Ascending aorta (tissue), 2 donors: Measurements from ENCODE around the gene DGCR2. TPM values are rescaled to one million over a fixed set of nuclear protein-coding genes. Genes with fewer than 3 reads are reported as not detected.

Source experiments
- DNase-seq, 2 donors: peaks; one replicate each; pipeline ENCODE4 v3.0.0-alpha.2; 2019; ENCODE audit warnings: low spot score in 2 of 2
- H3K27ac ChIP-seq, 2 donors: fragments of 200-600 bp; sonication (generic); one replicate each; pipeline ENCODE4 v1.5.1; 2016 to 2017; ENCODE audit warnings: mild to moderate bottlenecking in 1 of 2
- H3K27me3 ChIP-seq: fragments of 200-600 bp; sonication (generic); one replicate; pipeline ENCODE4 v1.5.1; 2017
- H3K36me3 ChIP-seq, 2 donors: fragments of 200-600 bp; sonication (generic); one replicate each; pipeline ENCODE4 v1.5.1; 2016
- H3K4me1 ChIP-seq, 2 donors: fragments of 200-600 bp; sonication (generic); one replicate each; pipeline ENCODE4 v1.5.1; 2016 to 2017; ENCODE audit warnings: mild to moderate bottlenecking in 1 of 2
- H3K4me3 ChIP-seq, 2 donors: fragments of 200-600 bp; sonication (generic); one replicate each; pipeline ENCODE4 v1.5.1; 2016 to 2017; ENCODE audit warnings: mild to moderate bottlenecking in 1 of 2
- H3K9me3 ChIP-seq, 2 donors: fragments of 200-600 bp; sonication (generic); one replicate each; pipeline ENCODE4 v1.5.1; 2016
- CTCF ChIP-seq, 3 experiments: fragments of 200-600 bp in 2 of 3; fragments of 450-650 bp in 1 of 3; sonication (generic) in 2 of 3; IDR thresholded peaks; one replicate each; pipeline ENCODE4 v1.5.1; 2016 to 2019; ENCODE audit warnings: antibody characterized with exemption in 3 of 3, mild to moderate bottlenecking in 1 of 3, moderate library complexity in 1 of 3
- intact Hi-C: fragments of 100-400 bp; cut with DNase I; formaldehyde crosslinking; loops from one replicate; pipeline ENCODE4 v1.15.1; 2023
- total RNA-seq: library from RNA; depleted of rRNA; stranded (reverse); fragments of >200 nt; gene quantifications from one replicate; pipeline ENCODE4 v1.1.0, GENCODE V29; 2016

DGCR2 gene
- total RNA-seq, 1 donor from 2014 or later: 34.7 TPM

GRCh38 chr22:19109198-19110063 is 12.8 kb downstream of the DGCR2 start:
- peak in 1 of 2 donors; percentile 75 for DNase-seq
- Histone ChIP-seq H3K4me1 (peaks cover 0 to 26% of the 10 kb centered on the region in 2 donors), H3K36me3 (no peaks in the 10 kb centered on the region), H3K27ac (no peak overlapping the region), H3K4me3 (no peak overlapping the region), H3K9me3 (no peaks in the 10 kb centered on the region), H3K27me3 (no peaks in the 10 kb centered on the region)
- TF ChIP-seq CTCF (IDR thresholded peaks at IDR 0.05): no peak
- intact Hi-C loops: no loop called here

GRCh38 chr22:19108807-19109197 is 13.4 kb downstream of the DGCR2 start:
- Histone ChIP-seq H3K27ac (no peak overlapping the region), H3K9me3 (no peaks in the 10 kb centered on the region), H3K27me3 (no peaks in the 10 kb centered on the region), H3K4me3 (no peak overlapping the region), H3K4me1 (peaks cover 0 to 26% of the 10 kb centered on the region in 2 donors), H3K36me3 (no peaks in the 10 kb centered on the region)
- TF ChIP-seq CTCF (IDR thresholded peaks at IDR 0.05): no peak
- intact Hi-C loops: no loop called here
- DNase-seq: no peak

GRCh38 chr22:19107730-19108074 is 14.5 kb downstream of the DGCR2 start:
- H3K27me3 ChIP-seq: no peaks in the 10 kb centered on the region
- intact Hi-C loops: no loop called here
- no peak for TF ChIP-seq CTCF (IDR thresholded peaks at IDR 0.05)
- H3K36me3 ChIP-seq: no peaks in the 10 kb centered on the region
- H3K27ac ChIP-seq: no peak overlapping the region
- no peak overlapping the region for H3K4me3 ChIP-seq
- no peak for DNase-seq
- no peaks in the 10 kb centered on the region for H3K9me3 ChIP-seq
- peaks cover 0 to 26% of the 10 kb centered on the region in 2 donors for H3K4me1 ChIP-seq

GRCh38 chr22:19106886-19107729 is 15.1 kb downstream of the DGCR2 start:
- Histone ChIP-seq H3K4me1 (peaks cover 0 to 26% of the 10 kb centered on the region in 2 donors), H3K9me3 (no peaks in the 10 kb centered on the region), H3K4me3 (no peak overlapping the region), H3K36me3 (no peaks in the 10 kb centered on the region), H3K27me3 (no peaks in the 10 kb centered on the region), H3K27ac (no peak overlapping the region)
- no peak for DNase-seq
- intact Hi-C loops: no loop called here
- TF ChIP-seq CTCF (IDR thresholded peaks at IDR 0.05): no peak

GRCh38 chr22:19105867-19106802 is 16.1 kb downstream of the DGCR2 start:
- no peaks in the 10 kb centered on the region for H3K9me3 ChIP-seq
- H3K27me3 ChIP-seq: no peaks in the 10 kb centered on the region
- intact Hi-C loops: no loop called here
- no peaks in the 10 kb centered on the region for H3K36me3 ChIP-seq
- DNase-seq: no peak
- no peak for TF ChIP-seq CTCF (IDR thresholded peaks at IDR 0.05)
- H3K4me1 ChIP-seq: peaks cover 0 to 22% of the 10 kb centered on the region in 2 donors
- H3K4me3 ChIP-seq: no peak overlapping the region
- no peak overlapping the region for H3K27ac ChIP-seq
